SK-N-SH (cell line): ENCODE results near the gene PEDS1. TPM values are rescaled to one million over a fixed set of nuclear protein-coding genes. Genes with fewer than 3 reads are reported as not detected.

Experiments
- CTCF ChIA-PET: fragments of 300-600, 350-600 bp; formaldehyde crosslinking; extraction: SDS; loops from one replicate; lab custom pipeline; 2021; lab: Yijun Ruan, JAX
- POLR2A ChIA-PET: fragments of 350-600 bp; sonication (Branson Sonifier 250); formaldehyde crosslinking; extraction: SDS; loops from one replicate; lab custom pipeline; 2020; ENCODE audit warnings: antibody characterized with exemption, inconsistent platforms; lab: Yijun Ruan, JAX
- DNase-seq: peaks from one replicate; pipeline ENCODE4 v3.0.0; 2012
- H2AFZ ChIP-seq: fragments of 200-600 bp; sonication (generic); 2 replicates; pipeline ENCODE4 v1.8.1; 2016; ENCODE audit warnings: antibody characterized with exemption, mild to moderate bottlenecking, low read depth
- H3F3A ChIP-seq: fragments of 200-600 bp; sonication (generic); replicated peaks from 2 replicates; pipeline ENCODE3; 2016; ENCODE audit warnings: antibody characterized with exemption, mild to moderate bottlenecking; ENCODE audit not compliant: insufficient read depth
- H3K27ac ChIP-seq, 2 experiments: fragments of 200-500 bp in 1 of 2; fragments of 200-600 bp in 1 of 2; sonication (Bioruptor generic) in 1 of 2; sonication (generic), shearing (Covaris generic) in 1 of 2; 2 replicates each; pipeline versions ENCODE4 v1.5.1 to v1.6.1; 2014 to 2016; ENCODE audit warnings: low read depth in 2 of 2, inconsistent platforms in 1 of 2, low read length in 1 of 2, mild to moderate bottlenecking in 1 of 2, mixed read lengths in 1 of 2
- H3K27me3 ChIP-seq: fragments of 200-600 bp; sonication (generic), shearing (Covaris generic); 2 replicates; pipeline ENCODE4 v1.6.1; 2016; ENCODE audit warnings: mixed run types; ENCODE audit not compliant: insufficient read depth
- H3K36me3 ChIP-seq, 2 experiments: fragments of 200-500 bp in 1 of 2; fragments of 200-600 bp in 1 of 2; sonication (Bioruptor generic) in 1 of 2; sonication (generic) in 1 of 2; replicated peaks in 1 of 2; 2 replicates each; pipeline versions ENCODE3 to v1.5.1; 2014 to 2016; ENCODE audit warnings: low read length in 1 of 2, mild to moderate bottlenecking in 1 of 2; ENCODE audit not compliant: insufficient read depth in 2 of 2, control insufficient read depth in 1 of 2
- H3K4me1 ChIP-seq, 2 experiments: fragments of 200-500 bp in 1 of 2; fragments of 200-600 bp in 1 of 2; sonication (Bioruptor generic) in 1 of 2; sonication (generic), shearing (Covaris generic) in 1 of 2; 2 replicates each; pipeline versions ENCODE4 v1.5.1 to v1.6.1; 2014 to 2016; ENCODE audit warnings: low read depth in 1 of 2, low read length in 1 of 2, mixed run types in 1 of 2; ENCODE audit not compliant: insufficient read depth in 2 of 2, control insufficient read depth in 1 of 2
- H3K4me2 ChIP-seq: fragments of 200-600 bp; sonication (generic), shearing (Covaris generic); 2 replicates; pipeline ENCODE4 v1.6.1; 2017; ENCODE audit warnings: mixed run types
- H3K4me3 ChIP-seq, 2 experiments: fragments of 200-500 bp in 1 of 2; fragments of 200-600 bp in 1 of 2; sonication (Bioruptor generic) in 1 of 2; sonication (generic), shearing (Covaris generic) in 1 of 2; 2 replicates each; pipeline versions ENCODE4 v1.5.1 to v1.8.1; 2014 to 2016; ENCODE audit warnings: low read depth in 2 of 2, inconsistent platforms in 1 of 2, low read length in 1 of 2, mild to moderate bottlenecking in 1 of 2, mixed read lengths in 1 of 2, moderate library complexity in 1 of 2
- H3K79me2 ChIP-seq: fragments of 200-600 bp; sonication (generic); 2 replicates; pipeline ENCODE4 v1.8.1; 2017; ENCODE audit warnings: mild to moderate bottlenecking; ENCODE audit not compliant: insufficient read depth
- H3K9ac ChIP-seq: fragments of 200-600 bp; sonication (generic); 2 replicates; pipeline ENCODE4 v1.6.1; 2017; ENCODE audit warnings: mixed run types
- H3K9me2 ChIP-seq: fragments of 200-600 bp; sonication (generic); 2 replicates; pipeline ENCODE4 v1.6.1; 2017; ENCODE audit warnings: mixed run types
- H3K9me3 ChIP-seq: fragments of 200-600 bp; sonication (generic); 2 replicates; pipeline ENCODE4 v1.6.1; 2017; ENCODE audit warnings: mixed run types, mild to moderate bottlenecking, moderate library complexity
- H4K20me1 ChIP-seq: fragments of 200-600 bp; sonication (generic); 2 replicates; pipeline ENCODE4 v1.6.1; 2017; ENCODE audit warnings: mild to moderate bottlenecking, mixed run types; ENCODE audit not compliant: insufficient read depth
- ELF1 ChIP-seq: IDR thresholded peaks from 2 replicates; pipeline ENCODE4 v1.4.0; 2012
- EP300 ChIP-seq, 2 experiments: IDR thresholded peaks; 2 replicates each; pipeline versions ENCODE4 v1.4.0 to v1.6.1; 2012; ENCODE audit warnings: borderline replicate concordance in 1 of 2, low read depth in 1 of 2, low read length in 1 of 2
- FOSL2 ChIP-seq: IDR thresholded peaks from 2 replicates; pipeline ENCODE4 v1.4.0; 2012; ENCODE audit warnings: low read depth, mild to moderate bottlenecking, moderate library complexity, borderline replicate concordance
- FOXJ3 ChIP-seq: sonication (generic); formaldehyde crosslinking; IDR thresholded peaks from 2 replicates; pipeline ENCODE4 v1.5.1; 2020; ENCODE audit warnings: mild to moderate bottlenecking, missing genetic modification reagents
- GATA2 ChIP-seq: sonication (generic); formaldehyde crosslinking; IDR thresholded peaks from 2 replicates; pipeline ENCODE4 v1.5.0; 2020; ENCODE audit warnings: mild to moderate bottlenecking, missing genetic modification reagents
- JUND ChIP-seq: IDR thresholded peaks from 2 replicates; pipeline ENCODE4 v1.4.0; 2012
- MXI1 ChIP-seq: IDR thresholded peaks from 2 replicates; pipeline ENCODE4 v1.6.1; 2012; ENCODE audit warnings: mild to moderate bottlenecking, low read depth, low read length, improper control_type of control experiment
- NRF1 ChIP-seq: IDR thresholded peaks from 2 replicates; pipeline ENCODE4 v1.6.1; 2012; ENCODE audit warnings: low read depth, mild to moderate bottlenecking, low read length
- PBX3 ChIP-seq: IDR thresholded peaks from 2 replicates; pipeline ENCODE4; 2012
- RCOR1 ChIP-seq: fragments of 150-350 bp; IDR thresholded peaks from 2 replicates; pipeline ENCODE4 v1.6.1; 2017; ENCODE audit warnings: antibody characterized with exemption, low read length
- REST ChIP-seq: IDR thresholded peaks from 2 replicates; pipeline ENCODE4 v1.6.1; 2012; ENCODE audit warnings: mild to moderate bottlenecking, low read depth, low read length, moderate library complexity
- SIN3A ChIP-seq: IDR thresholded peaks from 2 replicates; pipeline ENCODE4 v1.6.1; 2012; ENCODE audit warnings: low read depth, mild to moderate bottlenecking, low read length, moderate library complexity, borderline replicate concordance
- TAF1 ChIP-seq: IDR thresholded peaks from 2 replicates; pipeline ENCODE4 v1.6.1; 2012; ENCODE audit warnings: low read depth, mild to moderate bottlenecking, low read length, moderate library complexity, borderline replicate concordance
- USF1 ChIP-seq: IDR thresholded peaks from 2 replicates; pipeline ENCODE4 v1.4.0; 2012; ENCODE audit warnings: low read depth, borderline replicate concordance
- YY1 ChIP-seq: IDR thresholded peaks from 2 replicates; pipeline ENCODE4 v1.4.0; 2012; ENCODE audit warnings: low read depth, mild to moderate bottlenecking
- ZBTB33 ChIP-seq: IDR thresholded peaks from 2 replicates; pipeline ENCODE4 v1.4.0; 2012; ENCODE audit warnings: low read depth, borderline replicate concordance
- WGBS: methylation state at CpG from one replicate; pipeline ENCODE4 v1.1.6; 2017; ENCODE audit warnings: low lambda C conversion rate; 5-methylcytosine and 5-hydroxymethylcytosine counted together
- polyA plus RNA-seq, 3 experiments: library from polyadenylated mRNA; depleted of rRNA; stranded (reverse); fragments of >200 nt; gene quantifications; 2 replicates each; pipeline ENCODE4 v1.2.3, GENCODE V29; 2012
- TF ChIP-seq, protein P1 (sequence below): fragments of 200-600 bp; sonication (generic); IDR thresholded peaks from 2 replicates; pipeline ENCODE4 v1.6.1; 2017; ENCODE audit warnings: antibody characterized with exemption, mild to moderate bottlenecking, moderate library complexity

Gene PEDS1
- polyA plus RNA-seq, 1 of the 3 experiments (the other 2 are of a cell fraction): 18.3 TPM

GRCh38 chr20:50181344-50181743, 27.8 kb upstream of the PEDS1 start:
- no peak overlapping the region for H3K4me2 ChIP-seq
- peaks cover 0 to 2% of the 10 kb centered on the region in 2 experiments; a peak in 1 of 4 replicates for H3K4me1 ChIP-seq
- no peak overlapping the region for H3K9ac ChIP-seq
- H3K27me3 ChIP-seq: no peaks in the 10 kb centered on the region
- TF ChIP-seq, protein P1, sequence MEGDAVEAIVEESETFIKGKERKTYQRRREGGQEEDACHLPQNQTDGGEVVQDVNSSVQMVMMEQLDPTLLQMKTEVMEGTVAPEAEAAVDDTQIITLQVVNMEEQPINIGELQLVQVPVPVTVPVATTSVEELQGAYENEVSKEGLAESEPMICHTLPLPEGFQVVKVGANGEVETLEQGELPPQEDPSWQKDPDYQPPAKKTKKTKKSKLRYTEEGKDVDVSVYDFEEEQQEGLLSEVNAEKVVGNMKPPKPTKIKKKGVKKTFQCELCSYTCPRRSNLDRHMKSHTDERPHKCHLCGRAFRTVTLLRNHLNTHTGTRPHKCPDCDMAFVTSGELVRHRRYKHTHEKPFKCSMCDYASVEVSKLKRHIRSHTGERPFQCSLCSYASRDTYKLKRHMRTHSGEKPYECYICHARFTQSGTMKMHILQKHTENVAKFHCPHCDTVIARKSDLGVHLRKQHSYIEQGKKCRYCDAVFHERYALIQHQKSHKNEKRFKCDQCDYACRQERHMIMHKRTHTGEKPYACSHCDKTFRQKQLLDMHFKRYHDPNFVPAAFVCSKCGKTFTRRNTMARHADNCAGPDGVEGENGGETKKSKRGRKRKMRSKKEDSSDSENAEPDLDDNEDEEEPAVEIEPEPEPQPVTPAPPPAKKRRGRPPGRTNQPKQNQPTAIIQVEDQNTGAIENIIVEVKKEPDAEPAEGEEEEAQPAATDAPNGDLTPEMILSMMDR: no peak
- TF ChIP-seq SIN3A: no peak
- no peak for TF ChIP-seq JUND
- TF ChIP-seq PBX3: no peak
- no peak for TF ChIP-seq GATA2 (CRISPR knock-in tag)
- TF ChIP-seq EP300 (IDR thresholded peaks at IDR 0.05; ENCODE audit: borderline replicate concordance in 1 of 2, low read depth in 1 of 2, low read length in 1 of 2): no peak
- no peak for TF ChIP-seq MXI1
- TF ChIP-seq ELF1: no peak
- TF ChIP-seq FOSL2: no peak
- TF ChIP-seq REST: no peak
- no peak for TF ChIP-seq ZBTB33
- no peak for TF ChIP-seq YY1
- no peak for TF ChIP-seq RCOR1
- TF ChIP-seq TAF1: no peak
- TF ChIP-seq NRF1: no peak
- no peak for TF ChIP-seq USF1
- no peak for TF ChIP-seq FOXJ3
- H3K27ac ChIP-seq: no peak overlapping the region
- no peaks in the 10 kb centered on the region for H3K9me2 ChIP-seq
- no peak for DNase-seq
- no peaks in the 10 kb centered on the region for H3K9me3 ChIP-seq
- POLR2A ChIA-PET: interaction anchor here (0.6 to 1.4 kb wide), 2 partner anchors 12 to 496 kb away, joined by 3 read pairs; no protein-coding TSS in a partner anchor
- no peak overlapping the region for H2AFZ ChIP-seq
- no peaks in the 10 kb centered on the region for H4K20me1 ChIP-seq
- 93% methylated on average over 10 of the region's 10 CpGs for WGBS
- H3K79me2 ChIP-seq: no peaks in the 10 kb centered on the region; the same call in 1 of the 2 replicates
- CTCF ChIA-PET: interaction anchor here (1.0 to 15.3 kb wide), 5 partner anchors 9 to 286 kb away, joined by 3 to 281 read pairs (median 21); partner anchors contain the start of gene CEBPB
- no peaks in the 10 kb centered on the region for H3K36me3 ChIP-seq
- peaks cover 4% of the 10 kb centered on the region for H3F3A ChIP-seq
- H3K4me3 ChIP-seq: no peak overlapping the region
